Suprapubic skin (tissue), 4 donors: Measurements from ENCODE around the gene ZNF512B. TPM values are rescaled to one million over a fixed set of nuclear protein-coding genes. Genes with fewer than 3 reads are reported as not detected.
"Not testable (repeated sequence)": the region's sequence is repeated elsewhere in the genome, so short reads cannot be mapped to it uniquely, and the experiment has no call there.

ENCODE experiments used
- DNase-seq, 2 donors: peaks; one replicate each; pipeline ENCODE4 v3.0.0-alpha.2; 2019; ENCODE audit warnings: low spot score in 2 of 2
- H3K27ac ChIP-seq: fragments of 200-600 bp; sonication (generic); one replicate; pipeline ENCODE4 v1.5.1; 2019
- H3K27me3 ChIP-seq: fragments of 200-600 bp; sonication (generic); one replicate; pipeline ENCODE4 v1.5.1; 2019
- H3K36me3 ChIP-seq: fragments of 200-600 bp; sonication (generic); one replicate; pipeline ENCODE4 v1.5.1; 2019
- H3K4me1 ChIP-seq: fragments of 200-600 bp; sonication (generic); one replicate; pipeline ENCODE4 v1.5.1; 2019
- H3K4me3 ChIP-seq: fragments of 200-600 bp; sonication (generic); one replicate; pipeline ENCODE4 v1.5.1; 2019; ENCODE audit warnings: mild to moderate bottlenecking
- H3K9me3 ChIP-seq: fragments of 200-600 bp; sonication (generic); one replicate; pipeline ENCODE4 v1.5.1; 2019
- EP300 ChIP-seq: sonication (generic); formaldehyde crosslinking; IDR thresholded peaks from one replicate; pipeline ENCODE4 v1.6.1; 2017; ENCODE audit warnings: antibody characterized with exemption
- POLR2A ChIP-seq, 2 donors: fragments of 450-650 bp; IDR thresholded peaks; one replicate each; pipeline ENCODE4 v1.6.1; 2017; ENCODE audit warnings: antibody characterized with exemption in 2 of 2, mild to moderate bottlenecking in 2 of 2, moderate library complexity in 2 of 2
- POLR2AphosphoS5 ChIP-seq, 3 donors: sonication (generic); formaldehyde crosslinking; IDR thresholded peaks; one replicate each; pipeline ENCODE4 v1.6.1; 2017; ENCODE audit warnings: antibody characterized with exemption in 3 of 3
- WGBS: methylation state at CpG from one replicate; pipeline ENCODE4 v1.1.5; 2018; 5-methylcytosine and 5-hydroxymethylcytosine counted together
- total RNA-seq, 4 donors: library from RNA; depleted of rRNA; stranded (reverse); fragments of >200 nt; gene quantifications; one replicate each; pipeline ENCODE4 v1.1.0, GENCODE V29; 2016
- TF ChIP-seq, protein P1 (sequence below), 2 donors: fragments of 200-600 bp in 1 of 2; fragments of 450-650 bp in 1 of 2; sonication (generic) in 1 of 2; IDR thresholded peaks; one replicate each; pipeline ENCODE4 v1.5.1; 2016 to 2019; ENCODE audit warnings: antibody characterized with exemption in 2 of 2, mild to moderate bottlenecking in 1 of 2, moderate library complexity in 1 of 2

ZNF512B gene, protein sequence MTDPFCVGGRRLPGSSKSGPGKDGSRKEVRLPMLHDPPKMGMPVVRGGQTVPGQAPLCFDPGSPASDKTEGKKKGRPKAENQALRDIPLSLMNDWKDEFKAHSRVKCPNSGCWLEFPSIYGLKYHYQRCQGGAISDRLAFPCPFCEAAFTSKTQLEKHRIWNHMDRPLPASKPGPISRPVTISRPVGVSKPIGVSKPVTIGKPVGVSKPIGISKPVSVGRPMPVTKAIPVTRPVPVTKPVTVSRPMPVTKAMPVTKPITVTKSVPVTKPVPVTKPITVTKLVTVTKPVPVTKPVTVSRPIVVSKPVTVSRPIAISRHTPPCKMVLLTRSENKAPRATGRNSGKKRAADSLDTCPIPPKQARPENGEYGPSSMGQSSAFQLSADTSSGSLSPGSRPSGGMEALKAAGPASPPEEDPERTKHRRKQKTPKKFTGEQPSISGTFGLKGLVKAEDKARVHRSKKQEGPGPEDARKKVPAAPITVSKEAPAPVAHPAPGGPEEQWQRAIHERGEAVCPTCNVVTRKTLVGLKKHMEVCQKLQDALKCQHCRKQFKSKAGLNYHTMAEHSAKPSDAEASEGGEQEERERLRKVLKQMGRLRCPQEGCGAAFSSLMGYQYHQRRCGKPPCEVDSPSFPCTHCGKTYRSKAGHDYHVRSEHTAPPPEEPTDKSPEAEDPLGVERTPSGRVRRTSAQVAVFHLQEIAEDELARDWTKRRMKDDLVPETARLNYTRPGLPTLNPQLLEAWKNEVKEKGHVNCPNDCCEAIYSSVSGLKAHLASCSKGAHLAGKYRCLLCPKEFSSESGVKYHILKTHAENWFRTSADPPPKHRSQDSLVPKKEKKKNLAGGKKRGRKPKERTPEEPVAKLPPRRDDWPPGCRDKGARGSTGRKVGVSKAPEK
- 10 to 100 TPM; 17.7 to 32.4 (median 24.3) TPM for total RNA-seq

DNA sequence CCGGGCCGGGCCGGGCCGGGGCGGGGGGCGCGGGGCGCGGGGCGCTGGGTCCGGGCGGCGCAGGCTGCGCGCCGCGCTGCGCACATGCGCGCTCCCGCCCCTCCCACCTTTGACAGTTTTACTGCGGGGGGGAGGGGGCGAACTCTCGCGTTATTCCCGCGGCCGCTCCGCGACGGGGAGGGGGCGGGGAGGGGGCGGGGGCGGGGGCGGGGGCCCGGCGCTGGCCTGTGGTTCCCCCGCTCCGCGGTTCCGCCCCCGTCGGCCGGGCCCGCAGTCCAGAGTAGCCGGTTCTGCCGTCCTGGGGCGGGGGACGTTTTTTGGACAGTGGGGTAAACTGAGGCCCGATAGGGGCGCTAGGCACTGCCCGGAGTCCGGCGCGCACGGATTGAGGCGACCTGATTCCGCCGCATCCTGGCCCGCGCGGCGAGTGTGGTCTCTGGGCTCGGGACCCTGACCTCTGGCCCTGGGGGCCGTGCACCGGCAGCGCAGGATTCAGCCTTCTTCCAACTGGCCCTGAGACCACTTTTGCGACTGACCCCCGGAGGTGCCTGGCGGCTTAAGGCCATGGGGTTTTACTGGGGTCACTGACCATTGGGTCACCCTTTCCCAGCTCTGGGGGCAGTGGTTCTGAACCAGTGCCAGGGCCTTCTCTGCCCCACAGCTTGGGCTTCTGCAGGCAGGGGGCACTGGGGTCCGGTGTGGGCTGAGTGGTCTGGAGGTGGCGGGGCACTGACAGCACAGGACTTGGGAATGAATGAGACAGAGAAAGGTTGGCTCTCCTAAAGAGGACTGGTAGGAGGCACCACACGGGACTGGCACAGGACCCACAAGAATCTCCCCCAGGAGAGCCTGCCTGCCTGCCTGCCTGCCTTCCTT, at the start of gene ZNF512B:
ZNF512B (minus strand) TSS at position 93 of the 876 bp plus-strand sequence. CDS start 1,980 bp downstream, outside the sequence.
- Histone ChIP-seq H3K4me3 (peak within 1 kb of the TSS; percentile 76), H3K4me1 (peaks cover 32% of the 10 kb centered on the region), H3K9me3 (no peaks in the 10 kb centered on the region), H3K36me3 (peaks cover 20% of the 10 kb centered on the region), H3K27ac (peak within 1 kb of the TSS; percentile 69), H3K27me3 (no peaks in the 10 kb centered on the region)
- no peak for TF ChIP-seq POLR2AphosphoS5 (IDR thresholded peaks at IDR 0.05)
- TF ChIP-seq, protein P1, sequence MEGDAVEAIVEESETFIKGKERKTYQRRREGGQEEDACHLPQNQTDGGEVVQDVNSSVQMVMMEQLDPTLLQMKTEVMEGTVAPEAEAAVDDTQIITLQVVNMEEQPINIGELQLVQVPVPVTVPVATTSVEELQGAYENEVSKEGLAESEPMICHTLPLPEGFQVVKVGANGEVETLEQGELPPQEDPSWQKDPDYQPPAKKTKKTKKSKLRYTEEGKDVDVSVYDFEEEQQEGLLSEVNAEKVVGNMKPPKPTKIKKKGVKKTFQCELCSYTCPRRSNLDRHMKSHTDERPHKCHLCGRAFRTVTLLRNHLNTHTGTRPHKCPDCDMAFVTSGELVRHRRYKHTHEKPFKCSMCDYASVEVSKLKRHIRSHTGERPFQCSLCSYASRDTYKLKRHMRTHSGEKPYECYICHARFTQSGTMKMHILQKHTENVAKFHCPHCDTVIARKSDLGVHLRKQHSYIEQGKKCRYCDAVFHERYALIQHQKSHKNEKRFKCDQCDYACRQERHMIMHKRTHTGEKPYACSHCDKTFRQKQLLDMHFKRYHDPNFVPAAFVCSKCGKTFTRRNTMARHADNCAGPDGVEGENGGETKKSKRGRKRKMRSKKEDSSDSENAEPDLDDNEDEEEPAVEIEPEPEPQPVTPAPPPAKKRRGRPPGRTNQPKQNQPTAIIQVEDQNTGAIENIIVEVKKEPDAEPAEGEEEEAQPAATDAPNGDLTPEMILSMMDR (IDR thresholded peaks at IDR 0.05): no peak
- no peak for TF ChIP-seq POLR2A (IDR thresholded peaks at IDR 0.05)
- TF ChIP-seq EP300: no peak
- WGBS: 6% methylated on average over 31 of the region's 73 CpGs
- peak; percentile 71 to 79 for DNase-seq

DNA sequence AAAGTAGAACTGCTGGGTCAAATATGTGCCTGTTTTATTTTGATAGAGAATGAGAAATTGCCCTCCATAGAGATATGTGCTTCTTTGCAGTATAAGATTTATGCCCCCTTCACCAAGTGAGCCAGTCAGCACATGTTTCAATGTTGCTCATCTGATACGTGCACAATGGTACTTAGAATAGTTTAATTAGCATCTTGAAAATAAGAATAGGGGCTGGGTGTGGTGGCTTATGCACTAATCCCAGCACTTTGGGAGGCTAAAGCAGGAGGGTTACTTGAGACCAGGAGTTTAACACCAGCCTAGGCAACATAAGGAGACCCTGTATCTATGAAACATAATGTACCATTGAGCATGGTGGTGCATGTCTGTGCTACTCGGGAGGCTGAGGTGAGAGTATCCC, 45.9 kb upstream of the ZNF512B start:
- no peaks in the 10 kb centered on the region for H3K9me3 ChIP-seq

DNA sequence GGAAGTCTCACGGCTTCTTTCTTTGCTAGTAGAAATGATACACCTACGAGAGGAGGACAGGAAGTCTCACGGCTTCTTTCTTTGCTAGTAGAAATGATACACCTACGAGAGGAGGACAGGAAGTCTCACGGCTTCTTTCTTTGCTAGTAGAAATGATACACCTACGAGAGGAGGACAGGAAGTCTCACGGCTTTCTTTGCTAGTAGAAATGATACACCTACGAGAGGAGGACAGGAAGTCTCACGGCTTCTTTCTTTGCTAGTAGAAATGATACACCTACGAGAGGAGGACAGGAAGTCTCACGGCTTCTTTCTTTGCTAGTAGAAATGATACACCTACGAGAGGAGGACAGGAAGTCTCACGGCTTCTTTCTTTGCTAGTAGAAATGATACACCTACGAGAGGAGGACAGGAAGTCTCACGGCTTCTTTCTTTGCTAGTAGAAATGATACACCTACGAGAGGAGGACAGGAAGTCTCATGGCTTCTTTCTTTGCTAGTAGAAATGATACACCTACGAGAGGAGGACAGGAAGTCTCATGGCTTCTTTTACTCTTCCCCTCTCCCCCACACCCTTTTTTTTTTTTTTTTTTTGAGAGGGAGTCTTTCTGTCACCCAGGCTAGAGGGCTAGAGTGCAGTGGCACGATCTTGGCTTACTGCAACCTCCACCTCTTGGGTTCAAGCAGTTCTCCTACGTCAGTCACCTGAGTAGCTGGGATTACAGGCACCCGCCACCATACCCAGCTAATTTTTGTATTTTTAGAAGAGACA, 42.8 kb upstream of the ZNF512B start:
- DNase-seq, H3K4me3 ChIP-seq, H3K27me3 ChIP-seq, H3K27ac ChIP-seq, H3K9me3 ChIP-seq, H3K4me1 ChIP-seq: not testable (repeated sequence)
- peaks cover 83% of the 10 kb centered on the region for H3K36me3 ChIP-seq
- 90% methylated on average over 12 of the region's 20 CpGs for WGBS

More for the DNA sequence above, 45.9 kb upstream of the ZNF512B start:
- TF ChIP-seq POLR2AphosphoS5 (IDR thresholded peaks at IDR 0.05): no peak
- TF ChIP-seq, protein P1 (IDR thresholded peaks at IDR 0.05): no peak
- no peak for TF ChIP-seq EP300
- no peak for TF ChIP-seq POLR2A (IDR thresholded peaks at IDR 0.05)
- no peak overlapping the region for H3K27ac ChIP-seq
- no peaks in the 10 kb centered on the region for H3K4me1 ChIP-seq
- H3K36me3 ChIP-seq: peaks cover 87% of the 10 kb centered on the region
- no peak for DNase-seq
- H3K4me3 ChIP-seq: no peak overlapping the region
- WGBS: 67% methylated on average over 2 of the region's 2 CpGs
- no peaks in the 10 kb centered on the region for H3K27me3 ChIP-seq

DNA sequence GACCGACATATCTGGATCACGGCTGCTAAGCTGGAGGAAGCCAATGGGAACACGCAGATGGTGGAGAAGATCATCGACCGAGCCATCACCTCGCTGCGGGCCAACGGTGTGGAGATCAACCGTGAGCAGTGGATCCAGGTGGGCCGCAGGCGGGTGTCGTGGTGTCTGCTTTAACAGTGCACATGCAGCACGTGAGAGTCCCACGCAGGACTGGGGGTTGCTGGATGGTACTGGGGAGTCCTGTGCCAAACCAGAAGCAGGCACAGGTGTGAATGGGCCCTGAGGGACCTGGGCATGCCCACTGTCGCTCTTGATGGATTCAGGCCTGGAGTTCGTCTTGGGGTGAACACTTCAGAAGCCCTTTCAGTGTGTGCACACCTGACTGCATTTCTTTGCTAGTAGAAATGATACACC, 41.6 kb upstream of the ZNF512B start:
- no peak for TF ChIP-seq POLR2AphosphoS5 (IDR thresholded peaks at IDR 0.05)
- no peak for TF ChIP-seq POLR2A (IDR thresholded peaks at IDR 0.05)
- no peak for TF ChIP-seq EP300
- TF ChIP-seq, protein P1 (IDR thresholded peaks at IDR 0.05): no peak
- peaks cover 77% of the 10 kb centered on the region for H3K36me3 ChIP-seq
- H3K27ac ChIP-seq: no peak overlapping the region
- H3K4me1 ChIP-seq: peaks cover 9% of the 10 kb centered on the region
- no peaks in the 10 kb centered on the region for H3K27me3 ChIP-seq
- H3K4me3 ChIP-seq: no peak overlapping the region
- no peaks in the 10 kb centered on the region for H3K9me3 ChIP-seq
- 96% methylated on average over 16 of the region's 16 CpGs for WGBS
- no peak for DNase-seq
